Neural cell (in vitro differentiated cells): ENCODE measurements around the gene TM9SF2. TPM values are rescaled to one million over a fixed set of nuclear protein-coding genes. Genes with fewer than 3 reads are reported as not detected.

Experiments used
- H2AFZ ChIP-seq: fragments of 200-600, 300-800 bp; sonication (generic), shearing (Covaris generic); 2 replicates; pipeline ENCODE4 v1.6.0; 2014; ENCODE audit warnings: low read depth, mild to moderate bottlenecking, antibody characterized with exemption, low read length, moderate library complexity
- H3F3A ChIP-seq: fragments of 200-600 bp; shearing (Covaris generic); 2 replicates; pipeline ENCODE4 v1.6.1; 2016; ENCODE audit warnings: mild to moderate bottlenecking, moderate library complexity, mixed read lengths, antibody characterized with exemption, low read length; ENCODE audit not compliant: insufficient read depth, poor library complexity, severe bottlenecking
- H3K27ac ChIP-seq: fragments of 200-600, 300-800 bp; sonication (generic), shearing (Covaris generic); 2 replicates; pipeline ENCODE4 v1.5.1; 2014; ENCODE audit warnings: mild to moderate bottlenecking, low read length, moderate library complexity
- H3K27me3 ChIP-seq: fragments of 300-800, 200-600 bp; sonication (generic), shearing (Covaris generic); 2 replicates; pipeline ENCODE4 v1.6.0; 2014; ENCODE audit warnings: mild to moderate bottlenecking, low read depth, low read length, moderate library complexity; ENCODE audit not compliant: insufficient read depth
- H3K36me3 ChIP-seq: fragments of 300-800, 200-600 bp; sonication (generic), shearing (Covaris generic); 2 replicates; pipeline ENCODE4 v1.5.1; 2014; ENCODE audit warnings: mild to moderate bottlenecking, antibody characterized with exemption, low read length, moderate library complexity; ENCODE audit not compliant: insufficient read depth
- H3K4me2 ChIP-seq: fragments of 300-800, 200-600 bp; sonication (generic), shearing (Covaris generic); 2 replicates; pipeline ENCODE4 v1.6.0; 2014; ENCODE audit warnings: mild to moderate bottlenecking, low read length
- H3K4me3 ChIP-seq: fragments of 300-800, 200-600 bp; sonication (generic), shearing (Covaris generic); 2 replicates; pipeline ENCODE4 v1.5.1; 2014; ENCODE audit warnings: mild to moderate bottlenecking, low read length, moderate library complexity
- H3K79me2 ChIP-seq: fragments of 200-600 bp; shearing (Covaris generic); replicated peaks from 2 replicates; pipeline ENCODE4 v1.6.0; 2014; ENCODE audit warnings: mild to moderate bottlenecking, low read length, moderate library complexity; ENCODE audit not compliant: insufficient read depth
- H3K9ac ChIP-seq: fragments of 300-800, 200-600 bp; sonication (generic), shearing (Covaris generic); 2 replicates; pipeline ENCODE4 v1.6.1; 2016; ENCODE audit warnings: mild to moderate bottlenecking, low read length, mixed read lengths
- H3K9me2 ChIP-seq: fragments of 200-600 bp; shearing (Covaris generic); 2 replicates; pipeline ENCODE4 v1.6.1; 2016; ENCODE audit warnings: mild to moderate bottlenecking, low read length, mixed read lengths; ENCODE audit not compliant: insufficient read depth
- H3K9me3 ChIP-seq: fragments of 200-600, 300-800 bp; sonication (generic), shearing (Covaris generic); 2 replicates; pipeline ENCODE4 v1.6.1; 2016; ENCODE audit warnings: mild to moderate bottlenecking, mixed run types, low read length, moderate library complexity, mixed read lengths
- H4K20me1 ChIP-seq: fragments of 200-600 bp; shearing (Covaris generic); 2 replicates; pipeline ENCODE4 v1.6.1; 2016; ENCODE audit warnings: mild to moderate bottlenecking, mixed run types; ENCODE audit not compliant: insufficient read depth
- EP300 ChIP-seq: fragments of 450-650 bp; conservative IDR thresholded peaks from 2 replicates; pipeline ENCODE4 v1.6.1; 2014; ENCODE audit warnings: antibody characterized with exemption, mild to moderate bottlenecking, moderate library complexity; ENCODE audit not compliant: poor library complexity, severe bottlenecking
- MXI1 ChIP-seq: fragments of 450-650 bp; conservative IDR thresholded peaks from 2 replicates; pipeline ENCODE4 v1.6.1; 2014; ENCODE audit warnings: antibody characterized with exemption, mild to moderate bottlenecking; ENCODE audit not compliant: poor library complexity, severe bottlenecking
- POLR2AphosphoS5 ChIP-seq: IDR thresholded peaks from 2 replicates; pipeline ENCODE4 v1.6.1; 2012
- RAD21 ChIP-seq: fragments of 450-650 bp; conservative IDR thresholded peaks from 2 replicates; pipeline ENCODE4 v1.6.1; 2014; ENCODE audit warnings: antibody characterized with exemption, mild to moderate bottlenecking, moderate library complexity
- SMC3 ChIP-seq: fragments of 450-650 bp; conservative IDR thresholded peaks from 2 replicates; pipeline ENCODE4 v1.6.1; 2014; ENCODE audit warnings: antibody characterized with exemption, mild to moderate bottlenecking, moderate library complexity; ENCODE audit not compliant: poor library complexity
- polyA plus RNA-seq: library from polyadenylated mRNA; depleted of rRNA; stranded (reverse); fragments of >200 nt; gene quantifications from 2 replicates; pipeline ENCODE4 v1.2.3, GENCODE V29; 2014
- TF ChIP-seq, protein P1 (sequence below): fragments of 450-650 bp; IDR thresholded peaks from 2 replicates; pipeline ENCODE4 v1.5.1; 2014; ENCODE audit warnings: antibody characterized with exemption, mild to moderate bottlenecking, moderate library complexity; ENCODE audit not compliant: poor library complexity, severe bottlenecking
- TF ChIP-seq, protein P2 (sequence below): IDR thresholded peaks from 2 replicates; pipeline ENCODE4 v1.6.1; 2012; ENCODE audit warnings: borderline replicate concordance

The TM9SF2 gene
- polyA plus RNA-seq, 1 donor from 2014 or later = 128 TPM

DNA sequence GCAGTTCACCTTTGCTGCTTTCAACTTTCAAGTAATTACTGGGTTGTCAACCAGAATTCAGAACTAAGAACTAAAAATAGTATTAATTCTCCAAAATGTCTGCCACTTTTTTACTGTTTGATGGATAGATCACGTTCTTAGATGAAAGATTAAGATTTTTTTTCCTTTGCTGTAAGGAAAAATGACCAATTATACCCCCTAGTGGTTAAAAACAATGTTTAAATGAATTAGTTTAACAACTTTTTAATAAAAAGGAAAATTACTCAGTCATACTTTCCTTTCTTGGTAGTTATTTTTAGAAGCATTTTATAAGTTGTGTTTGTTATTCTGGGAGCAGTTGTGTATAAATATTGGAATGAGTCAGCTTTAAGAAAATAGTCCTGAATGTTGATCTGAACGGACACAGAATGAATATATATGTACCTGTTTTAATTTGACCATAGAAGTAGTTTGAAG, 4.6 kb downstream of the TM9SF2 start:
- Histone ChIP-seq H3K9me2 (no peaks in the 10 kb centered on the region), H3K9me3 (peaks cover 11% of the 10 kb centered on the region), H3K9ac (no peak overlapping the region), H3K79me2 (peaks cover 87% of the 10 kb centered on the region), H3K4me2 (no peak overlapping the region), H2AFZ (no peak overlapping the region), H3K27me3 (no peaks in the 10 kb centered on the region), H3K36me3 (peaks cover 8% of the 10 kb centered on the region), H3K4me3 (no peak overlapping the region), H3F3A (no peaks in the 10 kb centered on the region), H4K20me1 (no peaks in the 10 kb centered on the region), H3K27ac (no peak overlapping the region)
- TF ChIP-seq SMC3 (no peak), POLR2AphosphoS5 (no peak), EP300 (no peak), RAD21 (no peak), MXI1 (no peak)
- TF ChIP-seq, protein P1, sequence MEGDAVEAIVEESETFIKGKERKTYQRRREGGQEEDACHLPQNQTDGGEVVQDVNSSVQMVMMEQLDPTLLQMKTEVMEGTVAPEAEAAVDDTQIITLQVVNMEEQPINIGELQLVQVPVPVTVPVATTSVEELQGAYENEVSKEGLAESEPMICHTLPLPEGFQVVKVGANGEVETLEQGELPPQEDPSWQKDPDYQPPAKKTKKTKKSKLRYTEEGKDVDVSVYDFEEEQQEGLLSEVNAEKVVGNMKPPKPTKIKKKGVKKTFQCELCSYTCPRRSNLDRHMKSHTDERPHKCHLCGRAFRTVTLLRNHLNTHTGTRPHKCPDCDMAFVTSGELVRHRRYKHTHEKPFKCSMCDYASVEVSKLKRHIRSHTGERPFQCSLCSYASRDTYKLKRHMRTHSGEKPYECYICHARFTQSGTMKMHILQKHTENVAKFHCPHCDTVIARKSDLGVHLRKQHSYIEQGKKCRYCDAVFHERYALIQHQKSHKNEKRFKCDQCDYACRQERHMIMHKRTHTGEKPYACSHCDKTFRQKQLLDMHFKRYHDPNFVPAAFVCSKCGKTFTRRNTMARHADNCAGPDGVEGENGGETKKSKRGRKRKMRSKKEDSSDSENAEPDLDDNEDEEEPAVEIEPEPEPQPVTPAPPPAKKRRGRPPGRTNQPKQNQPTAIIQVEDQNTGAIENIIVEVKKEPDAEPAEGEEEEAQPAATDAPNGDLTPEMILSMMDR = peak; percentile 21

DNA sequence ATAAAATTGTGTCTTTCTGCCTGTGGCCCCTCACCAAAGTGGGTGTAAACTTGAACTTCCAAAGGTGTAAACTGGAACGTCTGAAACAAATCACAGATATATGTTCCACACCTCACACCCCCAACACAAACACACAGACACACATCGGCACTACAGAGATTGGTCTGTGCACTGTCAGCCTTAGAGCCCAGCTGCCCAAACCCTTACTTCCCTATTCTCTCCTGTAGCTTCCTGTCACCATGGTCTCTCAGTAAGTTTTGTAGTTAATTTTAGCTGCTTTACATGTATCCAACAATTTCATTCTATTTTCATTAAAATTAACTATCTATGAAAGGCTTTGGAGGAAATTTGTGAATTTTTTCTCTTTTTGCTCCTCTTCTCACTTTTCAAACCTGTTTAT, 5.4 kb downstream of the TM9SF2 start:
- peaks cover 11% of the 10 kb centered on the region for H3K9me3 ChIP-seq
- H3K27ac ChIP-seq = no peak overlapping the region
- H3K4me3 ChIP-seq = no peak overlapping the region
- no peaks in the 10 kb centered on the region for H3K27me3 ChIP-seq
- H3F3A ChIP-seq = no peaks in the 10 kb centered on the region
- TF ChIP-seq, protein P2, sequence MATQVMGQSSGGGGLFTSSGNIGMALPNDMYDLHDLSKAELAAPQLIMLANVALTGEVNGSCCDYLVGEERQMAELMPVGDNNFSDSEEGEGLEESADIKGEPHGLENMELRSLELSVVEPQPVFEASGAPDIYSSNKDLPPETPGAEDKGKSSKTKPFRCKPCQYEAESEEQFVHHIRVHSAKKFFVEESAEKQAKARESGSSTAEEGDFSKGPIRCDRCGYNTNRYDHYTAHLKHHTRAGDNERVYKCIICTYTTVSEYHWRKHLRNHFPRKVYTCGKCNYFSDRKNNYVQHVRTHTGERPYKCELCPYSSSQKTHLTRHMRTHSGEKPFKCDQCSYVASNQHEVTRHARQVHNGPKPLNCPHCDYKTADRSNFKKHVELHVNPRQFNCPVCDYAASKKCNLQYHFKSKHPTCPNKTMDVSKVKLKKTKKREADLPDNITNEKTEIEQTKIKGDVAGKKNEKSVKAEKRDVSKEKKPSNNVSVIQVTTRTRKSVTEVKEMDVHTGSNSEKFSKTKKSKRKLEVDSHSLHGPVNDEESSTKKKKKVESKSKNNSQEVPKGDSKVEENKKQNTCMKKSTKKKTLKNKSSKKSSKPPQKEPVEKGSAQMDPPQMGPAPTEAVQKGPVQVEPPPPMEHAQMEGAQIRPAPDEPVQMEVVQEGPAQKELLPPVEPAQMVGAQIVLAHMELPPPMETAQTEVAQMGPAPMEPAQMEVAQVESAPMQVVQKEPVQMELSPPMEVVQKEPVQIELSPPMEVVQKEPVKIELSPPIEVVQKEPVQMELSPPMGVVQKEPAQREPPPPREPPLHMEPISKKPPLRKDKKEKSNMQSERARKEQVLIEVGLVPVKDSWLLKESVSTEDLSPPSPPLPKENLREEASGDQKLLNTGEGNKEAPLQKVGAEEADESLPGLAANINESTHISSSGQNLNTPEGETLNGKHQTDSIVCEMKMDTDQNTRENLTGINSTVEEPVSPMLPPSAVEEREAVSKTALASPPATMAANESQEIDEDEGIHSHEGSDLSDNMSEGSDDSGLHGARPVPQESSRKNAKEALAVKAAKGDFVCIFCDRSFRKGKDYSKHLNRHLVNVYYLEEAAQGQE = no peak
- no peak for TF ChIP-seq EP300
- no peak overlapping the region for H3K9ac ChIP-seq
- no peaks in the 10 kb centered on the region for H3K9me2 ChIP-seq
- no peak overlapping the region for H2AFZ ChIP-seq
- peaks cover 92% of the 10 kb centered on the region for H3K79me2 ChIP-seq
- H4K20me1 ChIP-seq = no peaks in the 10 kb centered on the region
- peaks cover 8% of the 10 kb centered on the region for H3K36me3 ChIP-seq
- no peak overlapping the region for H3K4me2 ChIP-seq

GRCh38 chr13:99507054-99507453, 5.8 kb downstream of the TM9SF2 start:
- Histone ChIP-seq H3K9me2 (no peaks in the 10 kb centered on the region), H4K20me1 (peaks cover under 1% of the 10 kb centered on the region), H3K4me3 (no peak overlapping the region), H2AFZ (no peak overlapping the region), H3K27ac (no peak overlapping the region), H3F3A (no peaks in the 10 kb centered on the region), H3K4me2 (no peak overlapping the region), H3K27me3 (no peaks in the 10 kb centered on the region), H3K36me3 (peaks cover 8% of the 10 kb centered on the region), H3K9ac (no peak overlapping the region), H3K9me3 (peaks cover 11% of the 10 kb centered on the region), H3K79me2 (peaks cover 88% of the 10 kb centered on the region)
- no peak for TF ChIP-seq RAD21
